Gastrocnemius medialis (tissue), 4 donors: ENCODE data around the gene SPTBN1. TPM values are rescaled to one million over a fixed set of nuclear protein-coding genes. Genes with fewer than 3 reads are reported as not detected.
A peak's percentile ranks its signal among the peaks of the same experiment; 100 is the strongest.
"Not testable (repeated sequence)": the region's sequence is repeated elsewhere in the genome, so short reads cannot be mapped to it uniquely, and the experiment has no call there.

Source experiments
- ATAC-seq, 2 donors: fragments of 150-250 bp; one replicate each; pipeline ENCODE4 v1.9.1; 2016
- DNase-seq, 2 donors: peaks; one replicate each; pipeline ENCODE4 v3.0.0-alpha.2; 2019
- H3K27ac ChIP-seq, 4 donors: fragments of 200-600 bp; sonication (generic); 1 replicate in 1 of 4; 2 replicates in 3 of 4; pipeline ENCODE4 v1.5.1; 2016 to 2018; ENCODE audit warnings: mild to moderate bottlenecking in 2 of 4, moderate library complexity in 1 of 4
- H3K27me3 ChIP-seq, 3 donors: fragments of 200-600 bp; sonication (generic) in 2 of 3; 1 replicate in 1 of 3; 2 replicates in 2 of 3; pipeline versions ENCODE4 v1.5.1 to v1.6.0; 2016 to 2019; ENCODE audit warnings: mild to moderate bottlenecking in 1 of 3, moderate library complexity in 1 of 3
- H3K36me3 ChIP-seq, 2 donors: fragments of 200-600 bp; sonication (generic) in 1 of 2; one replicate each; pipeline ENCODE4 v1.5.1; 2017 to 2018
- H3K4me1 ChIP-seq, 2 donors: fragments of 200-600 bp; sonication (generic) in 1 of 2; one replicate each; pipeline ENCODE4 v1.5.1; 2016 to 2017; ENCODE audit warnings: mild to moderate bottlenecking in 2 of 2
- H3K4me3 ChIP-seq, 4 donors: fragments of 200-600 bp; sonication (generic) in 3 of 4; 1 replicate in 1 of 4; 2 replicates in 3 of 4; pipeline ENCODE4 v1.5.1; 2016 to 2019; ENCODE audit warnings: mild to moderate bottlenecking in 2 of 4
- H3K9me3 ChIP-seq, 3 donors: fragments of 200-600 bp; sonication (generic) in 2 of 3; 1 replicate in 1 of 3; 2 replicates in 2 of 3; pipeline ENCODE4 v1.5.1; 2016 to 2019
- POLR2A ChIP-seq, 2 donors: fragments of 450-650 bp; IDR thresholded peaks; one replicate each; pipeline ENCODE4 v1.6.1; 2017; ENCODE audit warnings: antibody characterized with exemption in 2 of 2, mild to moderate bottlenecking in 2 of 2, moderate library complexity in 2 of 2
- in situ Hi-C, 4 donors: fragments of 200-750 bp; cut with MboI; loops; one replicate each; pipeline versions ENCODE4 v1.15.0 to v1.8.0; 2017; ENCODE audit warnings: low sequenced_read_pairs in 4 of 4
- intact Hi-C: fragments of 100-400 bp; cut with DNase I; formaldehyde crosslinking; loops from one replicate; pipeline ENCODE4 v1.15.1; 2023; ENCODE audit warnings: low total_unique reads
- total RNA-seq, 4 donors: library from RNA; depleted of rRNA; stranded (reverse); fragments of >200 nt; gene quantifications; one replicate each; pipeline versions ENCODE4 v1.1.0 to v1.2.3, GENCODE V29; 2016
- TF ChIP-seq, protein P1 (sequence below), 5 experiments: fragments of 450-650 bp in 3 of 5; fragments of 200-600 bp in 2 of 5; sonication (generic) in 2 of 5; IDR thresholded peaks in 4 of 5; conservative IDR thresholded peaks in 1 of 5; 1 replicate in 4 of 5; 2 replicates in 1 of 5; pipeline ENCODE4 v1.5.1; 2016 to 2019; ENCODE audit warnings: antibody characterized with exemption in 5 of 5, mild to moderate bottlenecking in 3 of 5, moderate library complexity in 3 of 5

Gene SPTBN1
- total RNA-seq, 4 donors from 2014 or later, result 107 to 191 (median 119) TPM

DNA sequence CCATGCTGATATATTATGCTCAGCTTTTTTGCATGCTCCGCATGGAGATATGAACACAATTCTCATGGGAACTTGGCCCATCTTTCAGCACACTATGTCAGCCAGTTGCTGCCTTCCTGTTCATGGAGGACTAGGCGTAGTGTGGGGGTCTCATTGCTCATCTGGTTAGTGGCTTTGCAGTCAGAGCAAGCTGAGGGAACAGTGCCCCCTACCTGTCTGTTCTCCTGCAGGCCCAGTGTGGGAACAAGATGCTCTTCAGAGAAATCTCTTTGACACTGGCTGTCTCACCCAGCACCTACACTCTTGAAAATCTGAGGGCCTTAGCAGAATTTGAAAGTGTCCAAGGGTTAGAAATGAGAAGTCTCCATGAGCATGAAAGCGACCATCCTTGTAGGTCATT lies 47.1 kb downstream of the SPTBN1 start:
- H3K27ac ChIP-seq, result peak overlapping the region in 1 of 4 donors; percentile 61
- no peak for TF ChIP-seq POLR2A (IDR thresholded peaks at IDR 0.05)
- TF ChIP-seq, protein P1, sequence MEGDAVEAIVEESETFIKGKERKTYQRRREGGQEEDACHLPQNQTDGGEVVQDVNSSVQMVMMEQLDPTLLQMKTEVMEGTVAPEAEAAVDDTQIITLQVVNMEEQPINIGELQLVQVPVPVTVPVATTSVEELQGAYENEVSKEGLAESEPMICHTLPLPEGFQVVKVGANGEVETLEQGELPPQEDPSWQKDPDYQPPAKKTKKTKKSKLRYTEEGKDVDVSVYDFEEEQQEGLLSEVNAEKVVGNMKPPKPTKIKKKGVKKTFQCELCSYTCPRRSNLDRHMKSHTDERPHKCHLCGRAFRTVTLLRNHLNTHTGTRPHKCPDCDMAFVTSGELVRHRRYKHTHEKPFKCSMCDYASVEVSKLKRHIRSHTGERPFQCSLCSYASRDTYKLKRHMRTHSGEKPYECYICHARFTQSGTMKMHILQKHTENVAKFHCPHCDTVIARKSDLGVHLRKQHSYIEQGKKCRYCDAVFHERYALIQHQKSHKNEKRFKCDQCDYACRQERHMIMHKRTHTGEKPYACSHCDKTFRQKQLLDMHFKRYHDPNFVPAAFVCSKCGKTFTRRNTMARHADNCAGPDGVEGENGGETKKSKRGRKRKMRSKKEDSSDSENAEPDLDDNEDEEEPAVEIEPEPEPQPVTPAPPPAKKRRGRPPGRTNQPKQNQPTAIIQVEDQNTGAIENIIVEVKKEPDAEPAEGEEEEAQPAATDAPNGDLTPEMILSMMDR (IDR thresholded peaks at IDR 0.05 in 4 of 5, conservative IDR thresholded peaks at IDR 0.05 in 1 of 5), result peak; percentile 8 to 55 (median 34)
- no peaks in the 10 kb centered on the region for H3K27me3 ChIP-seq
- no peaks in the 10 kb centered on the region for H3K36me3 ChIP-seq
- ATAC-seq, result no peak
- no peaks in the 10 kb centered on the region for H3K9me3 ChIP-seq
- no peak overlapping the region for H3K4me3 ChIP-seq
- peaks cover 55 to 62% of the 10 kb centered on the region in 2 donors for H3K4me1 ChIP-seq
- intact Hi-C loops (loop anchor here (10.0 kb wide), 1 partner anchor 298 kb away; no protein-coding TSS in a partner anchor), in situ Hi-C loops (loop anchor here in 3 of 4 donors (25.0 kb wide), 3 partner anchors 291 to 391 kb away; partner anchors contain the start of gene ACYP2 (in 1 of the 3))
- no peak for DNase-seq

GRCh38 chr2:54503828-54504227 lies 47.7 kb downstream of the SPTBN1 start:
- no peak overlapping the region for H3K4me3 ChIP-seq
- in situ Hi-C loops, result loop anchor here in 3 of 4 donors (25.0 kb wide), 3 partner anchors 292 to 392 kb away; partner anchors contain the start of gene ACYP2 (in 1 of the 3)
- no peaks in the 10 kb centered on the region for H3K36me3 ChIP-seq
- DNase-seq (no peak), ATAC-seq (no peak)
- peak overlapping the region in 1 of 4 donors; percentile 61 for H3K27ac ChIP-seq
- H3K4me1 ChIP-seq, result peaks cover 50 to 56% of the 10 kb centered on the region in 2 donors
- H3K27me3 ChIP-seq, result no peaks in the 10 kb centered on the region
- TF ChIP-seq, protein P1 (IDR thresholded peaks at IDR 0.05 in 4 of 5, conservative IDR thresholded peaks at IDR 0.05 in 1 of 5), result no peak
- TF ChIP-seq POLR2A (IDR thresholded peaks at IDR 0.05), result no peak
- no peaks in the 10 kb centered on the region for H3K9me3 ChIP-seq
- intact Hi-C loops, result loop anchor here (10.0 kb wide), 1 partner anchor 299 kb away; no protein-coding TSS in a partner anchor

DNA sequence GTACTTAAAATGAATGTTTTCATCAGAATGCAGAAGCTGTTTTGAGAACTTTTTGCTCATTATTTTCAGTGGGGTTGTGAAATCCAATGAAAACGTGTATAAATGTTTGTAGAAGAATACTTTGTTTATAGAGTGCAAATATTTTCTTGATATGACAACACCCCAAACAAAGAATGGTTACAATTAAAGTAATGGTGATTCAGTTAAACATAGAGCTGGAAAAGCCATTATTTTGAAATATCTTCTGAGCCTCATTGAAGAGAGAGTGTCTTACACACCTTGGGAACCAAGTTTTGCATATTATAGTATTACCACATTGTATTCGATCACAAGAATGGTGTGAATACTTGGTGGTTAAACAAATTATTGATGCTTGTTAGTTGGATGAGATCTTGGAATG lies 48.7 kb downstream of the SPTBN1 start:
- Histone ChIP-seq H3K4me1 (peaks cover 40 to 52% of the 10 kb centered on the region in 2 donors), H3K27me3 (no peaks in the 10 kb centered on the region), H3K27ac (no peak overlapping the region), H3K9me3 (no peaks in the 10 kb centered on the region), H3K4me3 (no peak overlapping the region), H3K36me3 (no peaks in the 10 kb centered on the region)
- no peak for ATAC-seq
- TF ChIP-seq, protein P1 (IDR thresholded peaks at IDR 0.05 in 4 of 5, conservative IDR thresholded peaks at IDR 0.05 in 1 of 5), result no peak
- no peak for TF ChIP-seq POLR2A (IDR thresholded peaks at IDR 0.05)
- intact Hi-C loops (loop anchor here (10.0 kb wide), 1 partner anchor 300 kb away; no protein-coding TSS in a partner anchor), in situ Hi-C loops (loop anchor here in 3 of 4 donors (25.0 kb wide), 3 partner anchors 293 to 393 kb away; partner anchors contain the start of gene ACYP2 (in 1 of the 3))
- DNase-seq, result no peak

GRCh38 chr2:54508541-54508940 lies 52.4 kb downstream of the SPTBN1 start:
- intact Hi-C loops (loop anchor here (10.0 kb wide), 1 partner anchor 304 kb away; no protein-coding TSS in a partner anchor), in situ Hi-C loops (loop anchor here in 3 of 4 donors (25.0 kb wide), 3 partner anchors 296 to 396 kb away; partner anchors contain the start of gene ACYP2 (in 1 of the 3))
- Histone ChIP-seq H3K9me3 (no peaks in the 10 kb centered on the region), H3K4me3 (no peak overlapping the region), H3K36me3 (no peaks in the 10 kb centered on the region), H3K27me3 (no peaks in the 10 kb centered on the region), H3K4me1 (peaks cover 10 to 52% of the 10 kb centered on the region in 2 donors), H3K27ac (peak overlapping the region in 1 of 4 donors; percentile 35)
- ATAC-seq (no peak), DNase-seq (no peak)
- TF ChIP-seq, protein P1 (IDR thresholded peaks at IDR 0.05 in 4 of 5, conservative IDR thresholded peaks at IDR 0.05 in 1 of 5), result no peak
- TF ChIP-seq POLR2A (IDR thresholded peaks at IDR 0.05), result no peak

- H3K27ac ChIP-seq, H3K9me3 ChIP-seq, ATAC-seq, DNase-seq, H3K4me3 ChIP-seq, H3K36me3 ChIP-seq, H3K27me3 ChIP-seq: not testable (repeated sequence)
- in situ Hi-C loops (loop anchor here in 3 of 4 donors (25.0 kb wide), 3 partner anchors 297 to 397 kb away; partner anchors contain the start of gene ACYP2 (in 1 of the 3)), intact Hi-C loops (loop anchor here (10.0 kb wide), 1 partner anchor 304 kb away; no protein-coding TSS in a partner anchor)
- peaks cover 10 to 52% of the 10 kb centered on the region in 2 donors for H3K4me1 ChIP-seq
These were observed 52.9 kb downstream of the SPTBN1 start for GRCh38 chr2:54509043-54509442.
